CD14-positive monocyte (primary cell): Measurements from ENCODE around the gene UBD. TPM values are rescaled to one million over a fixed set of nuclear protein-coding genes. Genes with fewer than 3 reads are reported as not detected.

Source experiments
- DNase-seq, 3 donors: peaks; one replicate each; pipeline ENCODE4 v3.0.0-alpha.2; 2011 to 2022
- H2AFZ ChIP-seq: 2 replicates; pipeline ENCODE4 v1.6.0; 2012; ENCODE audit warnings: mild to moderate bottlenecking, low read depth, low read length, inconsistent platforms; ENCODE audit not compliant: insufficient read depth, poor library complexity, severe bottlenecking
- H3K27ac ChIP-seq, 2 donors: 1 replicate in 1 of 2; 2 replicates in 1 of 2; pipeline ENCODE4 v1.5.1; 2012 to 2013; ENCODE audit warnings: low read length in 2 of 2, control low read depth in 1 of 2, inconsistent platforms in 1 of 2, low read depth in 1 of 2, mild to moderate bottlenecking in 1 of 2
- H3K27me3 ChIP-seq, 2 donors: one replicate each; pipeline versions ENCODE4 v1.6.0 to v1.6.1; 2011 to 2013; ENCODE audit warnings: low read length in 2 of 2; ENCODE audit not compliant: control insufficient read depth in 2 of 2, insufficient read depth in 2 of 2
- H3K36me3 ChIP-seq, 2 donors: replicated peaks in 1 of 2; 1 replicate in 1 of 2; 2 replicates in 1 of 2; pipeline versions ENCODE4 v1.5.1 to v1.6.1; 2012 to 2013; ENCODE audit warnings: low read length in 2 of 2, control low read depth in 1 of 2, inconsistent platforms in 1 of 2, mild to moderate bottlenecking in 1 of 2; ENCODE audit not compliant: insufficient read depth in 2 of 2, control insufficient read depth in 1 of 2
- H3K4me1 ChIP-seq, 2 donors: 1 replicate in 1 of 2; 2 replicates in 1 of 2; pipeline versions ENCODE4 v1.5.1 to v1.6.1; 2012 to 2013; ENCODE audit warnings: low read length in 2 of 2, control low read depth in 1 of 2, inconsistent platforms in 1 of 2, mild to moderate bottlenecking in 1 of 2, moderate library complexity in 1 of 2; ENCODE audit not compliant: insufficient read depth in 2 of 2, control insufficient read depth in 1 of 2
- H3K4me2 ChIP-seq: replicated peaks from 2 replicates; pipeline ENCODE3; 2012; ENCODE audit warnings: low read length, moderate library complexity, mild to moderate bottlenecking; ENCODE audit not compliant: poor library complexity, severe bottlenecking; ENCODE audit errors: extremely low read depth
- H3K4me3 ChIP-seq, 3 experiments: fragments of 200-600 bp in 1 of 3; sonication (generic) in 1 of 3; replicated peaks in 1 of 3; 1 replicate in 2 of 3; 2 replicates in 1 of 3; pipeline ENCODE4 v1.5.1; 2011 to 2013; ENCODE audit warnings: low read length in 3 of 3, mild to moderate bottlenecking in 3 of 3, control low read depth in 2 of 3, low read depth in 2 of 3, inconsistent platforms in 1 of 3, moderate library complexity in 1 of 3
- H3K79me2 ChIP-seq: 2 replicates; pipeline ENCODE4 v1.6.0; 2012; ENCODE audit warnings: mild to moderate bottlenecking, control low read depth, inconsistent platforms, low read length, moderate library complexity; ENCODE audit not compliant: insufficient read depth
- H3K9ac ChIP-seq: 2 replicates; pipeline ENCODE4 v1.6.0; 2017; ENCODE audit warnings: low read length, mild to moderate bottlenecking; ENCODE audit not compliant: insufficient read depth, poor library complexity, severe bottlenecking
- H3K9me3 ChIP-seq, 2 donors: replicated peaks in 1 of 2; 1 replicate in 1 of 2; 2 replicates in 1 of 2; pipeline versions ENCODE4 v1.5.1 to v1.6.1; 2012 to 2013; ENCODE audit warnings: low read length in 2 of 2, control low read depth in 1 of 2; ENCODE audit not compliant: control insufficient read depth in 1 of 2, insufficient read depth in 1 of 2
- H4K20me1 ChIP-seq: 2 replicates; pipeline ENCODE4 v1.6.0; 2012; ENCODE audit warnings: mild to moderate bottlenecking, low read length, control low read depth, moderate library complexity; ENCODE audit not compliant: insufficient read depth
- H3K27ac Mint-ChIP-seq, 7 donors: one replicate each; pipeline ENCODE4 v1.8.0; 2020; ENCODE audit warnings: mild to moderate bottlenecking in 7 of 7, mixed read lengths in 7 of 7, moderate library complexity in 6 of 7, inconsistent platforms in 2 of 7
- H3K27me3 Mint-ChIP-seq, 3 donors: one replicate each; pipeline ENCODE4 v1.8.0; 2021 to 2022; ENCODE audit warnings: low read depth in 3 of 3, mild to moderate bottlenecking in 3 of 3, mixed read lengths in 3 of 3, moderate library complexity in 3 of 3, inconsistent platforms in 1 of 3
- H3K36me3 Mint-ChIP-seq, 2 donors: one replicate each; pipeline ENCODE4 v1.8.0; 2020; ENCODE audit warnings: mixed read lengths in 2 of 2, inconsistent platforms in 1 of 2, mild to moderate bottlenecking in 1 of 2
- H3K4me1 Mint-ChIP-seq: one replicate; pipeline ENCODE4 v1.8.0; 2020; ENCODE audit warnings: mild to moderate bottlenecking, mixed read lengths
- H3K4me3 Mint-ChIP-seq, 2 donors: one replicate each; pipeline ENCODE4 v1.8.0; 2020; ENCODE audit warnings: mild to moderate bottlenecking in 2 of 2, mixed read lengths in 2 of 2, moderate library complexity in 1 of 2
- H3K9me3 Mint-ChIP-seq, 7 donors: one replicate each; pipeline ENCODE4 v1.8.0; 2020 to 2022; ENCODE audit warnings: mixed read lengths in 7 of 7, mild to moderate bottlenecking in 6 of 7, moderate library complexity in 6 of 7, inconsistent platforms in 2 of 7
- CTCF ChIP-seq: fragments of 200-600 bp; IDR thresholded peaks from one replicate; pipeline ENCODE4 v1.8.0; 2022; ENCODE audit warnings: antibody characterized with exemption, mild to moderate bottlenecking
- WGBS: methylation state at CpG from one replicate; pipeline ENCODE4 v1.1.5; 2013; ENCODE audit warnings: missing lambda C conversion rate; ENCODE audit not compliant: insufficient coverage; 5-methylcytosine and 5-hydroxymethylcytosine counted together
- intact Hi-C, 2 donors: fragments of 100-400 bp; cut with micrococcal nuclease; formaldehyde crosslinking; loops; one replicate each; pipeline versions ENCODE4 v1.15.0 to v1.15.1; 2023
- polyA plus RNA-seq, 3 donors: library from polyadenylated mRNA; depleted of rRNA in 1 of 3; unstranded in 2 of 3; stranded (reverse) in 1 of 3; fragments of 300-500 nt in 2 of 3; fragments of >200 nt in 1 of 3; fragmentation: Illumina TruSeq in 2 of 3; gene quantifications; 1 replicate in 2 of 3; 2 replicates in 1 of 3; pipeline ENCODE4 v1.2.3, GENCODE V29; 2012 to 2021

Gene UBD
- polyA plus RNA-seq, 3 donors: 0.15 TPM; not detected in 2

- DNase-seq: no peak
- H3K27me3 Mint-ChIP-seq: peaks cover 6 to 18% (median 6%) of the 10 kb centered on the region in 3 donors
- Histone ChIP-seq H3K27me3 (no peaks in the 10 kb centered on the region), H3K4me3 (no peak overlapping the region), H3K36me3 (no peaks in the 10 kb centered on the region), H4K20me1 (no peaks in the 10 kb centered on the region), H3K79me2 (no peaks in the 10 kb centered on the region), H3K4me1 (no peaks in the 10 kb centered on the region), H3K9me3 (no peaks in the 10 kb centered on the region), H3K4me2 (no peak overlapping the region), H3K9ac (no peak overlapping the region), H2AFZ (no peak overlapping the region), H3K27ac (no peak overlapping the region)
- intact Hi-C loops: no loop called here
- H3K27ac Mint-ChIP-seq: no peak overlapping the region
- peaks cover 0 to 3% (median 0%) of the 10 kb centered on the region in 7 donors for H3K9me3 Mint-ChIP-seq
- TF ChIP-seq CTCF: no peak
- H3K4me1 Mint-ChIP-seq: no peaks in the 10 kb centered on the region
- no peaks in the 10 kb centered on the region for H3K36me3 Mint-ChIP-seq
- H3K4me3 Mint-ChIP-seq: no peak overlapping the region
These were observed 16.5 kb upstream of the UBD start for GRCh38 chr6:29576056-29576455.

GRCh38 chr6:29567991-29568390 is 8.5 kb upstream of the UBD start:
- Histone ChIP-seq H3K4me1 (no peaks in the 10 kb centered on the region), H3K4me2 (no peak overlapping the region), H2AFZ (no peak overlapping the region), H3K9ac (no peak overlapping the region), H4K20me1 (no peaks in the 10 kb centered on the region), H3K27ac (no peak overlapping the region), H3K36me3 (no peaks in the 10 kb centered on the region), H3K4me3 (no peak overlapping the region), H3K27me3 (no peaks in the 10 kb centered on the region), H3K9me3 (no peaks in the 10 kb centered on the region), H3K79me2 (no peaks in the 10 kb centered on the region)
- no peak for DNase-seq
- Mint-ChIP-seq H3K27me3 (peaks cover 4 to 10% (median 9%) of the 10 kb centered on the region in 3 donors), H3K4me1 (peaks cover 8% of the 10 kb centered on the region), H3K9me3 (peaks cover 0 to 3% (median 0%) of the 10 kb centered on the region in 7 donors), H3K27ac (no peak overlapping the region), H3K36me3 (no peaks in the 10 kb centered on the region), H3K4me3 (no peak overlapping the region)
- TF ChIP-seq CTCF: no peak
- WGBS: 86% methylated on average over 1 of the region's 5 CpGs
- intact Hi-C loops: no loop called here
